Mesenchymal stem cell (in vitro differentiated cells and primary cell): ENCODE measurements around the gene SELENON.

Experiments
- DNase-seq: peaks from one replicate; pipeline ENCODE4 v3.0.0-alpha.2; 2013
- H2AFZ ChIP-seq: one replicate; pipeline ENCODE4 v1.6.1; 2013; ENCODE audit warnings: low read depth, mild to moderate bottlenecking, control low read depth, inconsistent platforms, low read length, moderate library complexity
- H2AK5ac ChIP-seq: 2 replicates; pipeline ENCODE4 v1.6.1; 2013; ENCODE audit warnings: low read length, moderate library complexity, mild to moderate bottlenecking, inconsistent platforms; ENCODE audit not compliant: severe bottlenecking
- H2BK120ac ChIP-seq: one replicate; pipeline ENCODE4 v1.6.1; 2013; ENCODE audit warnings: low read depth, mild to moderate bottlenecking, inconsistent platforms, low read length, moderate library complexity
- H2BK12ac ChIP-seq, 2 experiments: one replicate each; pipeline ENCODE4 v1.6.1; 2013; ENCODE audit warnings: inconsistent platforms in 2 of 2, low read length in 2 of 2, mild to moderate bottlenecking in 2 of 2, moderate library complexity in 2 of 2, control low read depth in 1 of 2
- H2BK15ac ChIP-seq: one replicate; pipeline ENCODE4 v1.6.1; 2013; ENCODE audit warnings: mild to moderate bottlenecking, low read depth, inconsistent platforms; ENCODE audit not compliant: poor library complexity, severe bottlenecking
- H2BK5ac ChIP-seq: 2 replicates; pipeline ENCODE4 v1.6.1; 2013; ENCODE audit warnings: low read depth, mild to moderate bottlenecking, low read length, control low read depth, inconsistent platforms; ENCODE audit not compliant: poor library complexity, severe bottlenecking
- H3K14ac ChIP-seq, 2 experiments: one replicate each; pipeline ENCODE4 v1.6.1; 2013; ENCODE audit warnings: inconsistent platforms in 2 of 2, low read length in 2 of 2, control low read depth in 1 of 2, mild to moderate bottlenecking in 1 of 2, moderate library complexity in 1 of 2
- H3K18ac ChIP-seq, 2 experiments: one replicate each; pipeline ENCODE4 v1.6.1; 2013; ENCODE audit warnings: inconsistent platforms in 2 of 2, low read length in 2 of 2, control low read depth in 1 of 2, low read depth in 1 of 2, mild to moderate bottlenecking in 1 of 2
- H3K23ac ChIP-seq, 2 experiments: one replicate each; pipeline ENCODE4 v1.6.1; 2013; ENCODE audit warnings: inconsistent platforms in 2 of 2, low read length in 2 of 2, mild to moderate bottlenecking in 2 of 2, moderate library complexity in 2 of 2, control low read depth in 1 of 2
- H3K27ac ChIP-seq: 2 replicates; pipeline ENCODE4 v1.5.1; 2013; ENCODE audit warnings: mild to moderate bottlenecking, moderate library complexity, low read length, control low read depth, inconsistent platforms; ENCODE audit not compliant: poor library complexity, severe bottlenecking
- H3K27me3 ChIP-seq, 2 experiments: 2 replicates each; pipeline versions ENCODE4 v1.6.1 to v1.7.0; 2013; ENCODE audit warnings: low read length in 2 of 2, mild to moderate bottlenecking in 2 of 2, moderate library complexity in 2 of 2, control low read depth in 1 of 2, inconsistent platforms in 1 of 2; ENCODE audit not compliant: control insufficient read depth in 1 of 2, insufficient read depth in 1 of 2
- H3K36me3 ChIP-seq, 2 experiments: 2 replicates each; pipeline versions ENCODE4 v1.6.1 to v1.7.0; 2013; ENCODE audit warnings: low read length in 2 of 2, control low read depth in 1 of 2, inconsistent platforms in 1 of 2, low read depth in 1 of 2, mild to moderate bottlenecking in 1 of 2; ENCODE audit not compliant: insufficient read depth in 2 of 2, control insufficient read depth in 1 of 2
- H3K4ac ChIP-seq, 2 experiments: one replicate each; pipeline ENCODE4 v1.6.1; 2013; ENCODE audit warnings: inconsistent platforms in 2 of 2, low read length in 2 of 2, mild to moderate bottlenecking in 2 of 2, moderate library complexity in 2 of 2, control low read depth in 1 of 2, low read depth in 1 of 2
- H3K4me1 ChIP-seq: 2 replicates; pipeline ENCODE4 v1.6.1; 2013; ENCODE audit warnings: low read depth, low read length, control low read depth; ENCODE audit not compliant: control insufficient read depth, insufficient read depth
- H3K4me2 ChIP-seq: 2 replicates; pipeline ENCODE4 v1.6.1; 2013; ENCODE audit warnings: low read length, mild to moderate bottlenecking, inconsistent platforms; ENCODE audit not compliant: poor library complexity, severe bottlenecking
- H3K4me3 ChIP-seq, 2 experiments: 2 replicates each; pipeline versions ENCODE4 v1.5.1 to v1.7.0; 2013; ENCODE audit warnings: low read length in 2 of 2, mild to moderate bottlenecking in 2 of 2, control low read depth in 1 of 2, low read depth in 1 of 2; ENCODE audit not compliant: insufficient read depth in 1 of 2
- H3K79me1 ChIP-seq: replicated peaks from 2 replicates; pipeline ENCODE4 v1.6.1; 2013; ENCODE audit warnings: mild to moderate bottlenecking, control low read depth, low read length, inconsistent platforms; ENCODE audit not compliant: poor library complexity, severe bottlenecking
- H3K9ac ChIP-seq: 2 replicates; pipeline ENCODE4 v1.7.0; 2013; ENCODE audit warnings: mild to moderate bottlenecking, low read length, moderate library complexity
- H3K9me3 ChIP-seq: 2 replicates; pipeline ENCODE4 v1.7.0; 2013; ENCODE audit warnings: mild to moderate bottlenecking, low read length; ENCODE audit not compliant: control insufficient read depth
- H4K8ac ChIP-seq: one replicate; pipeline ENCODE4 v1.6.1; 2013; ENCODE audit warnings: inconsistent platforms, mild to moderate bottlenecking, low read length, moderate library complexity
- H4K91ac ChIP-seq: one replicate; pipeline ENCODE4 v1.6.1; 2013; ENCODE audit warnings: mild to moderate bottlenecking, low read length, inconsistent platforms
- WGBS: methylation state at CpG from one replicate; pipeline ENCODE4 v1.1.7; 2013; ENCODE audit warnings: mixed read lengths; 5-methylcytosine and 5-hydroxymethylcytosine counted together

SELENON gene

DNA sequence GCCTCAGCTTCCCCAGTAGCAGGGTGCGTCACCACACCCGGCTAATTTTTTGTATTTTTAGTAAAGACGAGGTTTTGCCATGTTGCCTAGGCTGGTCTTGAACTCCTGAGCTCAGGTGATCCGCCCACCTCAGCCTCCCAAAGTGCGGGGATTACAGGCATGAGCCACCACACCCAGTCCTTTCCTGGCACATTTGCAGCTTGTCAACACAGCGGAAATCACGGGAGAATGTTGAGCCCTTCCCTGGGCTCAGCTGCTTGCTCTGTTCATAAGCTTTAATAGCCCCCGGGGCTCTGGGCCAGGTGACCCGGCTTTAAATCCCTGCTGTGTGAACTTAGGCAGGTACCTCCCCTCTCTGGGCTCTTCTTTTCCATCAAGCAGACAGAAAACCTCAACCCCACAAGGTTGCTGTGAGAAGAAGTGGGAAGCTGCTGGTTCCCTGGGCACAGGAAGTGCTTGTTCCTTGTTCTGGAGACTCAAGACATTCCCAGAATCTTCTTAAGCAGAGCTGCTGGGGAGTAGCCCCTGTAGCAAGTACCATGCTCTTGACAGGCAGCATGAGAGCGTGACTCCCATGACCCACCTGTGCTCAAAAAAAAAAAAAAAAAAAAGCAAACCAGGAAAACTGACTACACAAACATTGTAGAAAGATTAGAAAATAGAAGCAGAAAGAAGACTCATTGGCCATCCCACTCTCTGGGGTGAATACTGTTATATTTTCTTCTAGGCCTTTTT, 14.5 kb upstream of the SELENON start:
- Histone ChIP-seq H3K9ac (no peak overlapping the region), H3K14ac (no peak overlapping the region), H4K91ac (no peak overlapping the region), H2BK120ac (no peak overlapping the region), H2BK5ac (no peak overlapping the region), H2AK5ac (no peak overlapping the region), H3K9me3 (no peaks in the 10 kb centered on the region), H3K27ac (no peak overlapping the region), H3K79me1 (no peaks in the 10 kb centered on the region), H3K36me3 (peaks cover 0 to 55% of the 10 kb centered on the region in 2 experiments), H3K4me2 (no peak overlapping the region), H2BK15ac (no peak overlapping the region), H4K8ac (no peak overlapping the region), H3K23ac (no peak overlapping the region), H2AFZ (no peak overlapping the region), H3K27me3 (peaks cover 0 to 8% of the 10 kb centered on the region in 2 experiments), H3K4ac (no peak overlapping the region), H2BK12ac (no peak overlapping the region), H3K18ac (no peak overlapping the region), H3K4me1 (peaks cover 6% of the 10 kb centered on the region), H3K4me3 (no peak overlapping the region)
- DNase-seq: no peak
- WGBS: 92% methylated on average over 9 of the region's 10 CpGs

DNA sequence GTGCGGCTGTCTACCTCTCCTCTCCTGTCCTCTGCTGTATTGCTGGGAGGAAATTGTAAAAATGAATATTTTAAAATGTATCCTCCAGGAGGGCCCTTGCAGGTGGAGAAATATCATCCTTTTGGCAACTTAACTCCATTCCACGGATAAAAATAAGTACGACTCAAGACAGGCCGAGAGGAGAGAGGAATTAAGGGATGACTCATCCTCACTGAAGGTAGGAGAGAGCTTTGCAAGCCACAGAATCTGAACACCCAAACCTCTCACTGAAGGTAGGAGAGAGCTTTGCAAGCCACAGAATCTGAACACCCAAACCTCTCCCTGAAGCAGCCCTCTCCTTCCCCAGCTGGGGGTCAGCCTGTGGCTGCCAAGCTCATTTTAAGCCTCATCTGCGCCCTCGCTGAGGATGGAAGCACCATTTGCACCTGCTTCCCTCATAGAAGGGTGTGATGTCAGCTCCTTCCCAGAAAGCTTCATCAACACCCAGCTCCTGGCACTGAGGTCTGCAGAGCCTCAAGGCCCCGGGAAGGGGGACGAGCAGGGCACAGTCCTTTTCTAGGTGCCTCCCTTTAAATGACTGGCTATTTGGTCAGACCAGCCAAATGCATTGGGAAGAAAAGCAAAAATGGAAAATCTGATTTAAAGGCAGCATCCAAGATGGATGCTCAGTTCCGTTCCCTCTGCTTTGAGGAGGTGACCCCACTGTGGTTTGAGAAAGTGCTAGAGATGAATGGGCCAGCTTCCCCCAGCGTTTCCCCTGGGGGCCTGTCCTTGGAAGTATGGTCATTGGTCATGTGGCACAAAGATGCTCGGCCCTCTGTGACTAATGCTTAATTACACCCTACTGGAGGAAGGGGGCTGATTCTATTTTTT, 12.9 kb upstream of the SELENON start:
- no peak overlapping the region for H2BK5ac ChIP-seq
- H4K8ac ChIP-seq: no peak overlapping the region
- no peak overlapping the region for H3K9ac ChIP-seq
- no peak overlapping the region for H2BK12ac ChIP-seq
- H3K23ac ChIP-seq: no peak overlapping the region
- H3K9me3 ChIP-seq: no peaks in the 10 kb centered on the region
- WGBS: 69% methylated on average over 8 of the region's 11 CpGs
- no peak overlapping the region for H3K4me2 ChIP-seq
- H2AK5ac ChIP-seq: no peak overlapping the region
- no peak overlapping the region for H3K4ac ChIP-seq
- H4K91ac ChIP-seq: no peak overlapping the region
- H3K36me3 ChIP-seq: peaks cover 0 to 55% of the 10 kb centered on the region in 2 experiments
- H3K4me3 ChIP-seq: no peak overlapping the region
- H3K27ac ChIP-seq: no peak overlapping the region
- no peak for DNase-seq
- peaks cover 0 to 14% of the 10 kb centered on the region in 2 experiments for H3K27me3 ChIP-seq
- H2BK120ac ChIP-seq: no peak overlapping the region
- H3K18ac ChIP-seq: no peak overlapping the region
- H3K14ac ChIP-seq: no peak overlapping the region
- peaks cover 5% of the 10 kb centered on the region for H3K4me1 ChIP-seq
- H3K79me1 ChIP-seq: no peaks in the 10 kb centered on the region
- no peak overlapping the region for H2BK15ac ChIP-seq
- H2AFZ ChIP-seq: no peak overlapping the region

DNA sequence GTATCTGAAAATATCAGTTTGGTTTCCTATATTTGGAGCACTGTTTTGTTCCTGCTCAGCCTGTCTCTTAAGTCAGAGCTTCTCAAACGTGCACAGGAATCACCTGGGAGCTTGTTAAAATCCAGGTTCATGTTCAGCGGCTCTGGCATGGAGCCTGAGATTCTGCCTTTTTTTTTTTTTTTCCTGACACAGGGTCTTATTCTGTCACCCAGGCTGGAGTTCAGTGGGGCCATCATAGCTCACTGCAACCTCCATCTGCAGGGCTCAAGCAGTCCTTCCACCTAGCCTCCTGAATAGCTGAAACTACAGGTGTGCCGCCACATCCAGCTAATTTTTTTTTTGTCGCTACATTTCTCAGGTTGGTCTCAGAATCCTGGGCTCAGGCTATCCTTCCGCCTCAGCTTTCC, 12.2 kb upstream of the SELENON start:
- no peak overlapping the region for H3K4ac ChIP-seq
- H2AK5ac ChIP-seq: no peak overlapping the region
- no peaks in the 10 kb centered on the region for H3K9me3 ChIP-seq
- H3K9ac ChIP-seq: no peak overlapping the region
- WGBS: 83% methylated on average over 5 of the region's 5 CpGs
- peaks cover 0 to 51% of the 10 kb centered on the region in 2 experiments for H3K36me3 ChIP-seq
- no peak overlapping the region for H3K4me2 ChIP-seq
- no peak overlapping the region for H2BK120ac ChIP-seq
- no peak overlapping the region for H4K91ac ChIP-seq
- H3K27me3 ChIP-seq: peaks cover 0 to 14% of the 10 kb centered on the region in 2 experiments
- H3K4me1 ChIP-seq: peaks cover 2% of the 10 kb centered on the region
- H3K18ac ChIP-seq: no peak overlapping the region
- no peak overlapping the region for H4K8ac ChIP-seq
- no peaks in the 10 kb centered on the region for H3K79me1 ChIP-seq
- H2BK5ac ChIP-seq: no peak overlapping the region
- no peak overlapping the region for H2AFZ ChIP-seq
- H2BK12ac ChIP-seq: no peak overlapping the region
- H3K23ac ChIP-seq: no peak overlapping the region
- no peak for DNase-seq
- no peak overlapping the region for H3K14ac ChIP-seq
- H2BK15ac ChIP-seq: no peak overlapping the region
- no peak overlapping the region for H3K27ac ChIP-seq
- no peak overlapping the region for H3K4me3 ChIP-seq

DNA sequence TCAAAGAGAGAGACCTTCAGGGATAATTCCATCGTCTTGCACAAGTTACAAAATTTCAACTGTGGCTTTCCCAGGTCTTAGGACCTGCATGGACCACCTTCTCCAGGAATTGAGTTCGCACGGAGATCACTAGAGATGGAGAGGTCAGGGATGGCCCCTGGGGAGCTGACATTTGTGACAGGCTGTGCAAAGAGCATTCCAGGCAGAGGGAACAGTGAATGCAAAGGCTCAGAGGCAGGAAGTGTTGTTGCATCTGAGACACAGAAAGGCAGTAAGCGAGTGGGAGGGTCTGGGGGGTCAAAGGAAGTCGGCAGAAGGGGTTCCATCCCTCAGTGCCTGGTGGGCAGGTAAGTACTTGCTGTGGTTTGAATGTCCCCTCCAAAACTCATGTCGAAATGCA, 9.5 kb upstream of the SELENON start:
- Histone ChIP-seq H2BK5ac (no peak overlapping the region), H3K23ac (no peak overlapping the region), H3K36me3 (peaks cover 0 to 29% of the 10 kb centered on the region in 2 experiments), H4K91ac (no peak overlapping the region), H3K14ac (no peak overlapping the region), H3K9me3 (no peaks in the 10 kb centered on the region), H3K27me3 (peaks cover 0 to 14% of the 10 kb centered on the region in 2 experiments), H2AFZ (no peak overlapping the region), H3K18ac (no peak overlapping the region), H4K8ac (no peak overlapping the region), H3K27ac (no peak overlapping the region), H2BK12ac (no peak overlapping the region), H3K4me3 (no peak overlapping the region), H3K9ac (no peak overlapping the region), H2AK5ac (no peak overlapping the region), H3K4me2 (no peak overlapping the region), H3K4me1 (peaks cover 2% of the 10 kb centered on the region), H2BK15ac (no peak overlapping the region), H3K4ac (no peak overlapping the region), H3K79me1 (no peaks in the 10 kb centered on the region), H2BK120ac (no peak overlapping the region)
- DNase-seq: no peak
- 87% methylated on average over 6 of the region's 6 CpGs for WGBS
